ENCODE data around the gene KRTAP10-8. TPM values are rescaled to one million over a fixed set of nuclear protein-coding genes. Genes with fewer than 3 reads are reported as not detected.
"Not testable (repeated sequence)": the region's sequence is repeated elsewhere in the genome, so short reads cannot be mapped to it uniquely, and the experiment has no call there.

KRTAP10-8 gene
- total and polyA plus RNA-seq, 2 donors from 2014 or later, result not detected

- H3K27me3 ChIP-seq (ENCODE audit: control insufficient read depth, insufficient read depth, low read length), result no peaks in the 10 kb centered on the region
- H3K27ac ChIP-seq (ENCODE audit: low read depth in 2 of 2, low read length in 2 of 2), result no peak overlapping the region
- no peaks in the 10 kb centered on the region for H3K36me3 ChIP-seq (ENCODE audit: control insufficient read depth in 2 of 3, insufficient read depth in 3 of 3, low read length in 3 of 3)
- no peak for TF ChIP-seq CTCF (IDR thresholded peaks at IDR 0.05; ENCODE audit: borderline replicate concordance, extremely low read depth, insufficient read depth)
- no peak for DNase-seq
- intact Hi-C loops (cut with DNase I), result no loop called here
- no peaks in the 10 kb centered on the region for H3K4me1 ChIP-seq (ENCODE audit: control insufficient read depth in 2 of 3, insufficient read depth in 2 of 3, low read depth in 1 of 3, low read length in 3 of 3)
- peaks cover 0 to 5% (median under 1%) of the 10 kb centered on the region in 3 donors for H3K9me3 ChIP-seq (ENCODE audit: control insufficient read depth in 2 of 3, insufficient read depth in 1 of 3, low read length in 3 of 3)
- FAIRE-seq, result no peak
- H3K4me3 ChIP-seq (ENCODE audit: low read length in 3 of 3), result no peak overlapping the region
- H3K9ac ChIP-seq (ENCODE audit: low read length in 3 of 3), result no peak overlapping the region
Measured at GRCh38 chr21:44571844-44572782, 39.8 kb upstream of the KRTAP10-8 start.

- FAIRE-seq (no peak), DNase-seq (peak in 1 of 5 donors; percentile 37)
- peaks cover 0 to 10% (median 2%) of the 10 kb centered on the region in 3 donors for H3K9me3 ChIP-seq (ENCODE audit: control insufficient read depth in 2 of 3, insufficient read depth in 1 of 3, low read length in 3 of 3)
- no peak overlapping the region for H3K4me3 ChIP-seq (ENCODE audit: low read length in 3 of 3)
- intact Hi-C loops (cut with DNase I), result no loop called here
- H3K36me3 ChIP-seq (ENCODE audit: control insufficient read depth in 2 of 3, insufficient read depth in 3 of 3, low read length in 3 of 3), result no peaks in the 10 kb centered on the region
- H3K27ac ChIP-seq (ENCODE audit: low read depth in 2 of 2, low read length in 2 of 2), result no peak overlapping the region
- no peaks in the 10 kb centered on the region for H3K4me1 ChIP-seq (ENCODE audit: control insufficient read depth in 2 of 3, insufficient read depth in 2 of 3, low read depth in 1 of 3, low read length in 3 of 3)
- no peak overlapping the region for H3K9ac ChIP-seq (ENCODE audit: low read length in 3 of 3)
- no peak for TF ChIP-seq CTCF (IDR thresholded peaks at IDR 0.05; ENCODE audit: borderline replicate concordance, extremely low read depth, insufficient read depth)
- no peaks in the 10 kb centered on the region for H3K27me3 ChIP-seq (ENCODE audit: control insufficient read depth, insufficient read depth, low read length)
Measured at GRCh38 chr21:44572959-44573583, 38.8 kb upstream of the KRTAP10-8 start.

- peak in 1 of 5 donors; percentile 68 for DNase-seq
Measured at GRCh38 chr21:44573630-44574456, 38.0 kb upstream of the KRTAP10-8 start, which contains the start of gene KRTAP10-4. Gene KRTAP10-4 (plus strand): TSS chr21:44573729. CDS start chr21:44573759, 30 bp downstream.

More at GRCh38 chr21:44573630-44574456, 38.0 kb upstream of the KRTAP10-8 start, which contains the start of gene KRTAP10-4:
- H3K27me3 ChIP-seq (ENCODE audit: control insufficient read depth, insufficient read depth, low read length); H3K27ac ChIP-seq (ENCODE audit: low read depth in 2 of 2, low read length in 2 of 2); H3K36me3 ChIP-seq (ENCODE audit: control insufficient read depth in 2 of 3, insufficient read depth in 3 of 3, low read length in 3 of 3); FAIRE-seq; H3K9ac ChIP-seq (ENCODE audit: low read length in 3 of 3); H3K4me1 ChIP-seq (ENCODE audit: control insufficient read depth in 2 of 3, insufficient read depth in 2 of 3, low read depth in 1 of 3, low read length in 3 of 3); H3K4me3 ChIP-seq (ENCODE audit: low read length in 3 of 3); intact Hi-C loops (cut with DNase I); H3K9me3 ChIP-seq (ENCODE audit: control insufficient read depth in 2 of 3, insufficient read depth in 1 of 3, low read length in 3 of 3): not testable (repeated sequence)

All from kidney (tissue), 14 donors.